SU-DHL-6 (cell line): Measurements from ENCODE around the gene AACS.

Source experiments
- H2AFZ ChIP-seq: fragments of 200-600 bp; sonication (generic); 2 replicates; pipeline ENCODE4 v1.6.1; 2014; ENCODE audit warnings: low read depth, mild to moderate bottlenecking, moderate library complexity, mixed read lengths, antibody characterized with exemption, low read length; ENCODE audit not compliant: severe bottlenecking
- H3F3A ChIP-seq: fragments of 200-600 bp; shearing (Covaris generic); 2 replicates; pipeline ENCODE4 v1.6.0; 2016; ENCODE audit warnings: antibody characterized with exemption, mild to moderate bottlenecking; ENCODE audit not compliant: insufficient read depth
- H3K27ac ChIP-seq: fragments of 200-600 bp; sonication (generic); 2 replicates; pipeline ENCODE4 v1.5.1; 2016; ENCODE audit warnings: low read depth, mild to moderate bottlenecking, low read length, moderate library complexity, mixed read lengths
- H3K27me3 ChIP-seq: fragments of 200-600 bp; sonication (generic), shearing (Covaris generic); 2 replicates; pipeline ENCODE4 v1.6.0; 2014; ENCODE audit warnings: mild to moderate bottlenecking, low read length
- H3K36me3 ChIP-seq: fragments of 200-600 bp; sonication (generic); 2 replicates; pipeline ENCODE4 v1.6.1; 2014; ENCODE audit warnings: mild to moderate bottlenecking, low read length, mixed read lengths
- H3K4me2 ChIP-seq: fragments of 300-600, 200-600 bp; shearing (Covaris generic), sonication (generic); 2 replicates; pipeline ENCODE4 v1.6.0; 2014; ENCODE audit warnings: low read length, low read depth, mild to moderate bottlenecking; ENCODE audit not compliant: poor library complexity, severe bottlenecking
- H3K4me3 ChIP-seq: fragments of 200-600 bp; sonication (generic); 2 replicates; pipeline ENCODE4 v1.5.1; 2014; ENCODE audit warnings: antibody characterized with exemption, low read length, mild to moderate bottlenecking, mixed read lengths; ENCODE audit not compliant: insufficient read depth, poor library complexity, severe bottlenecking
- H3K79me2 ChIP-seq: fragments of 200-600 bp; sonication (generic); 2 replicates; pipeline ENCODE4 v1.6.1; 2014; ENCODE audit warnings: mild to moderate bottlenecking, low read length, moderate library complexity; ENCODE audit not compliant: insufficient read depth
- H3K9ac ChIP-seq: fragments of 200-600 bp; sonication (generic); 2 replicates; pipeline ENCODE4 v1.7.0; 2014; ENCODE audit warnings: mild to moderate bottlenecking, low read length
- H3K9me2 ChIP-seq: fragments of 200-600 bp; sonication (generic); replicated peaks from 2 replicates; pipeline ENCODE4 v1.6.1; 2014; ENCODE audit warnings: low read length; ENCODE audit not compliant: insufficient read depth
- H3K9me3 ChIP-seq: fragments of 200-600 bp; sonication (generic); 2 replicates; pipeline ENCODE4 v1.6.1; 2014; ENCODE audit warnings: low read length, mixed read lengths; ENCODE audit not compliant: insufficient read depth
- H4K20me1 ChIP-seq: fragments of 200-600 bp; sonication (generic); 2 replicates; pipeline ENCODE4 v1.6.1; 2014; ENCODE audit warnings: low read depth, mild to moderate bottlenecking, antibody characterized with exemption, low read length, moderate library complexity, mixed read lengths
- EZH2phosphoT487 ChIP-seq: fragments of 200-600 bp; sonication (generic), shearing (Covaris generic); conservative IDR thresholded peaks from 2 replicates; pipeline ENCODE4 v1.6.1; 2018; ENCODE audit warnings: mild to moderate bottlenecking, antibody characterized with exemption, low read length, moderate library complexity, mixed read lengths
- TF ChIP-seq, protein P1 (sequence below): fragments of 200-600 bp; sonication (generic); IDR thresholded peaks from one replicate; pipeline ENCODE4 v1.5.1; 2017; ENCODE audit warnings: antibody characterized with exemption, mild to moderate bottlenecking, low read length, moderate library complexity; ENCODE audit not compliant: insufficient read depth, poor library complexity, severe bottlenecking

AACS gene

DNA sequence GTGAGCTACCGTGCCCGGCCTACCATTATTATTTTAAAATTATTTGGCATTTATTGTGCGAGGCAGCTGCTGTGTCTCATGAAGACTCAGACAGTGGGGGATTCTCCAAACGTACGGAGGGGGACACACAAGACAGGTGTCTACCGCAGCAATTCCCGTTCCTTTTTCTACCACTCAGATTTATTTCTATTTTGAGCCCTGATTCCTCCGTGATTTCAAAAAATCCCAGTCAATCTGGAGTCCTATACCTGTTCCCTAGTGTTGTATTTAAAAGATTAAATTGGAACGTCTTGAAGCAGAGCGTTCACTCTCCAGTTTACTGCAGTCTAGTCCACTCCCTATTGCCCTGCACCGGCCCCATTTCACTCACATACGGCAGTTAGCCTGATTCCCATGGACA lies 97.9 kb downstream of the AACS start:
- Histone ChIP-seq H3K9me3 (no peaks in the 10 kb centered on the region), H2AFZ (no peak overlapping the region), H3K27ac (no peak overlapping the region), H3K9ac (no peak overlapping the region), H3K79me2 (no peaks in the 10 kb centered on the region), H3K4me3 (no peak overlapping the region), H3F3A (no peaks in the 10 kb centered on the region), H3K36me3 (no peaks in the 10 kb centered on the region), H3K27me3 (no peaks in the 10 kb centered on the region), H3K9me2 (no peaks in the 10 kb centered on the region), H3K4me2 (no peak overlapping the region), H4K20me1 (no peaks in the 10 kb centered on the region)
- TF ChIP-seq, protein P1, sequence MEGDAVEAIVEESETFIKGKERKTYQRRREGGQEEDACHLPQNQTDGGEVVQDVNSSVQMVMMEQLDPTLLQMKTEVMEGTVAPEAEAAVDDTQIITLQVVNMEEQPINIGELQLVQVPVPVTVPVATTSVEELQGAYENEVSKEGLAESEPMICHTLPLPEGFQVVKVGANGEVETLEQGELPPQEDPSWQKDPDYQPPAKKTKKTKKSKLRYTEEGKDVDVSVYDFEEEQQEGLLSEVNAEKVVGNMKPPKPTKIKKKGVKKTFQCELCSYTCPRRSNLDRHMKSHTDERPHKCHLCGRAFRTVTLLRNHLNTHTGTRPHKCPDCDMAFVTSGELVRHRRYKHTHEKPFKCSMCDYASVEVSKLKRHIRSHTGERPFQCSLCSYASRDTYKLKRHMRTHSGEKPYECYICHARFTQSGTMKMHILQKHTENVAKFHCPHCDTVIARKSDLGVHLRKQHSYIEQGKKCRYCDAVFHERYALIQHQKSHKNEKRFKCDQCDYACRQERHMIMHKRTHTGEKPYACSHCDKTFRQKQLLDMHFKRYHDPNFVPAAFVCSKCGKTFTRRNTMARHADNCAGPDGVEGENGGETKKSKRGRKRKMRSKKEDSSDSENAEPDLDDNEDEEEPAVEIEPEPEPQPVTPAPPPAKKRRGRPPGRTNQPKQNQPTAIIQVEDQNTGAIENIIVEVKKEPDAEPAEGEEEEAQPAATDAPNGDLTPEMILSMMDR, result no peak
- no peak for TF ChIP-seq EZH2phosphoT487

DNA sequence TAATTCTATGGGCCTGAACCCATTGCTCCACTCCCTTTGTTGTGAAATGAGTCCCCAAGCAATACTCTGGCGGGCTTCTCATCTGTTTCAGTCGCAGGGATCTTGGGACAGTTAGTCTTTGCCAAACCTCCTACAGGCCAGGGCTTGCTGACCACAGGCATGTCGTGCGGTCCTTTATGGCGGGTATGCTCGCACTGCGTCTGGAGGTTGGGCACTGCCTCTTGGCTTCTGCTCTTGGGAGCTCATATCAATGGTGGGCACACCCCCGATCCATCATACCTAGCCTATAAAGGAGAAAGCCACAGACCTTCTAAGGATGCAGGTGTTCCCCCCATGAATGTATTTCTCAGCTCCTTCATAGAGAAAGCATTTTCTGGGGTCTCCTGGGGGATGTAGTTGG lies 99.3 kb downstream of the AACS start:
- H3F3A ChIP-seq, result no peaks in the 10 kb centered on the region
- no peaks in the 10 kb centered on the region for H3K27me3 ChIP-seq
- H3K27ac ChIP-seq, result no peak overlapping the region
- no peaks in the 10 kb centered on the region for H3K36me3 ChIP-seq
- H3K4me2 ChIP-seq, result no peak overlapping the region
- H3K9ac ChIP-seq, result no peak overlapping the region
- no peak overlapping the region for H3K4me3 ChIP-seq
- H4K20me1 ChIP-seq, result no peaks in the 10 kb centered on the region
- H3K9me3 ChIP-seq, result no peaks in the 10 kb centered on the region; the same call in 1 of the 2 replicates
- H3K79me2 ChIP-seq, result no peaks in the 10 kb centered on the region
- no peaks in the 10 kb centered on the region for H3K9me2 ChIP-seq
- H2AFZ ChIP-seq, result no peak overlapping the region
- TF ChIP-seq EZH2phosphoT487, result no peak
- TF ChIP-seq, protein P1, result no peak

DNA sequence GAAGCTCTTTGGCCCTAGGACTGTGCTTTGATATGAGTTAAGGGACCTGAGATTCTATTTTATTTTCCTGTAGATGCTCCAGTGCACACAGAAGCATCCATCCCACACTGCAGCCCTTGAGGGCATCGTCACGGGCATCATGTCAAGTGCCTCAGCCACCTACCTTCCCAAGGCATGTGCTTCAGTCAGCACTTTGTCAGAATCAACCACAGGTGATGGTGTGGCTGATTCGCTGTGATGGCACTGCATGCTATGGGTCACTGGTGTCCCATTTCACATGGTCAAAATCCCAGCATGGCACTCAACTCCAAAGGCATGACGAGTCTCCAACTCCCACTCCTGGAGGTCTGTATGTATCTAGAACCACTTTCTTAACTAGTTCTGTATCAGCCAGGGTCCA lies 100.8 kb downstream of the AACS start:
- H3K9me3 ChIP-seq, result no peaks in the 10 kb centered on the region; the same call in 1 of the 2 replicates
- H3K79me2 ChIP-seq, result no peaks in the 10 kb centered on the region
- H3K36me3 ChIP-seq, result no peaks in the 10 kb centered on the region
- H3F3A ChIP-seq, result no peaks in the 10 kb centered on the region
- H2AFZ ChIP-seq, result no peak overlapping the region
- TF ChIP-seq, protein P1, result no peak
- TF ChIP-seq EZH2phosphoT487, result no peak
- no peak overlapping the region for H3K9ac ChIP-seq
- H3K27me3 ChIP-seq, result no peaks in the 10 kb centered on the region
- H3K4me2 ChIP-seq, result no peak overlapping the region
- no peak overlapping the region for H3K27ac ChIP-seq
- H3K4me3 ChIP-seq, result no peak overlapping the region
- H4K20me1 ChIP-seq, result no peaks in the 10 kb centered on the region
- H3K9me2 ChIP-seq, result no peaks in the 10 kb centered on the region
